GM12878 (cell line): ENCODE measurements around the gene ARSJ. TPM values are rescaled to one million over a fixed set of nuclear protein-coding genes. Genes with fewer than 3 reads are reported as not detected.

Experiments used
- ATAC-seq: fragments of 200-7000 bp; cut with Tn5 transposase; 3 replicates; pipeline ENCODE4 v1.9.1; 2020; ENCODE audit warnings: mild to moderate bottlenecking, moderate library complexity
- BruUV-seq: library from RNA; stranded (reverse); fragments of 400-500 nt; replicated peaks from 2 replicates; lab custom pipeline; 2021; lab: Mats Ljungman, UMichigan
- CTCF ChIA-PET: fragments of 300-600 bp; sonication (Branson Sonifier 250); formaldehyde crosslinking; extraction: SDS; loops from one replicate; lab custom pipeline; 2021; ENCODE audit warnings: inconsistent platforms; lab: Yijun Ruan, JAX
- POLR2A ChIA-PET: fragments of 350-600 bp; formaldehyde crosslinking; extraction: SDS; loops from one replicate; lab custom pipeline; 2021; ENCODE audit warnings: inconsistent platforms; lab: Charles Lee
- RAD21 ChIA-PET: fragments of 300-600 bp; sonication (Branson Sonifier 250); formaldehyde crosslinking; loops from one replicate; lab custom pipeline; 2023; ENCODE audit warnings: antibody characterized with exemption; ENCODE audit not compliant: unreplicated experiment; lab: Charles Lee
- SMC1A ChIA-PET: fragments of 300-600 bp; sonication (Branson Sonifier 250); formaldehyde crosslinking; loops from one replicate; lab custom pipeline; 2023; ENCODE audit not compliant: unreplicated experiment, uncharacterized antibody; lab: Charles Lee
- DNase-seq: peaks from one replicate; pipeline ENCODE4 v3.0.0-alpha.2; 2011; ENCODE audit warnings: low read depth, low spot score
- FAIRE-seq: peaks from 3 replicates; lab custom pipeline; 2011; peaks lifted over from hg19 to GRCh38; lab: Jason Lieb, UNC
- H2AFZ ChIP-seq: 2 replicates; pipeline ENCODE4 v1.6.0; 2011; ENCODE audit warnings: low read depth, low read length, control low read depth; ENCODE audit not compliant: control insufficient read depth
- H3K27ac ChIP-seq: 2 replicates; pipeline ENCODE4 v1.5.1; 2011; ENCODE audit warnings: control low read depth; ENCODE audit not compliant: control insufficient read depth, insufficient read depth
- H3K27me3 ChIP-seq, 2 experiments: replicated peaks in 1 of 2; 2 replicates each; pipeline versions ENCODE4 v1.6.0 to v1.6.1; 2011; ENCODE audit warnings: low read length in 1 of 2; ENCODE audit not compliant: control insufficient read depth in 2 of 2, insufficient read depth in 2 of 2
- H3K36me3 ChIP-seq, 2 experiments: 2 replicates each; pipeline ENCODE4 v1.5.1; 2011; ENCODE audit warnings: low read length in 1 of 2; ENCODE audit not compliant: control insufficient read depth in 2 of 2, insufficient read depth in 2 of 2
- H3K4me1 ChIP-seq: 2 replicates; pipeline ENCODE4 v1.6.1; 2011; ENCODE audit warnings: mild to moderate bottlenecking, low read length, moderate library complexity, mixed read lengths; ENCODE audit not compliant: control insufficient read depth, insufficient read depth
- H3K4me2 ChIP-seq: 2 replicates; pipeline ENCODE4 v1.6.0; 2011; ENCODE audit warnings: control low read depth; ENCODE audit not compliant: control insufficient read depth, insufficient read depth
- H3K4me3 ChIP-seq: fragments of 200-600 bp; sonication (generic); 2 replicates; pipeline ENCODE4 v1.5.1; 2016
- H3K79me2 ChIP-seq: 2 replicates; pipeline ENCODE4 v1.6.0; 2011; ENCODE audit warnings: low read length; ENCODE audit not compliant: control insufficient read depth, insufficient read depth
- H3K9ac ChIP-seq: 2 replicates; pipeline ENCODE4 v1.8.0; 2011; ENCODE audit warnings: low read length, control low read depth, mixed read lengths; ENCODE audit not compliant: control insufficient read depth, insufficient read depth
- H3K9me3 ChIP-seq: replicated peaks from 3 replicates; pipeline ENCODE4 v1.5.1; 2011; ENCODE audit warnings: mild to moderate bottlenecking, low read length; ENCODE audit not compliant: control insufficient read depth, insufficient read depth
- H4K20me1 ChIP-seq: 2 replicates; pipeline ENCODE4 v1.6.0; 2011; ENCODE audit not compliant: control insufficient read depth, insufficient read depth
- CTCF ChIP-seq, 3 experiments: IDR thresholded peaks in 2 of 3; conservative IDR thresholded peaks in 1 of 3; 2 replicates each; pipeline ENCODE4 v1.5.1; 2011; ENCODE audit warnings: low read depth in 3 of 3, low read length in 3 of 3, mild to moderate bottlenecking in 3 of 3, control low read depth in 2 of 3, moderate library complexity in 2 of 3, inconsistent platforms in 1 of 3, mixed read lengths in 1 of 3; ENCODE audit not compliant: control insufficient read depth in 2 of 3, insufficient read depth in 1 of 3; ENCODE audit errors: extremely low read depth in 1 of 3
- GABPA ChIP-seq: IDR thresholded peaks from 2 replicates; pipeline ENCODE4 v1.6.1; 2014; ENCODE audit warnings: antibody characterized with exemption, low read depth, mild to moderate bottlenecking, inconsistent platforms
- NFXL1 ChIP-seq: fragments of 450-650 bp; IDR thresholded peaks from 2 replicates; pipeline ENCODE4 v1.6.1; 2017; ENCODE audit warnings: antibody characterized with exemption, mild to moderate bottlenecking, borderline replicate concordance
- RAD21 ChIP-seq: IDR thresholded peaks from 2 replicates; pipeline ENCODE4 v1.6.1; 2011; ENCODE audit warnings: mild to moderate bottlenecking, low read depth, low read length, moderate library complexity; ENCODE audit not compliant: insufficient read depth
- RELB ChIP-seq: fragments of 450-650 bp; IDR thresholded peaks from 2 replicates; pipeline ENCODE4 v1.6.1; 2017; ENCODE audit warnings: low read depth, mild to moderate bottlenecking, moderate library complexity
- SRF ChIP-seq, 2 experiments: IDR thresholded peaks; 2 replicates each; pipeline ENCODE4 v1.6.1; 2011; ENCODE audit warnings: low read depth in 2 of 2, low read length in 2 of 2, mild to moderate bottlenecking in 1 of 2, moderate library complexity in 1 of 2
- SUZ12 ChIP-seq: fragments of 200-600 bp; sonication (generic); IDR thresholded peaks from one replicate; pipeline ENCODE4 v1.6.1; 2018; ENCODE audit warnings: antibody characterized with exemption, mild to moderate bottlenecking; ENCODE audit not compliant: unreplicated experiment
- ZBTB33 ChIP-seq: fragments of 450-650 bp; IDR thresholded peaks from 2 replicates; pipeline ENCODE4 v1.6.1; 2017; ENCODE audit warnings: mild to moderate bottlenecking
- WGBS: methylation state at CpG from one replicate; pipeline ENCODE4 v1.1.6; 2016; ENCODE audit warnings: low lambda C conversion rate; ENCODE audit not compliant: insufficient replicate concordance, insufficient coverage; ENCODE audit errors: missing lambda C conversion rate; 5-methylcytosine and 5-hydroxymethylcytosine counted together
- in situ Hi-C: fragments of 300-500 bp; cut with MboI; formaldehyde crosslinking; loops from 9 replicates; pipeline ENCODE4 v1.14.3; 2018; ENCODE audit warnings: mixed read lengths
- intact Hi-C: fragments of 100-400 bp; cut with micrococcal nuclease; formaldehyde crosslinking; loops from one replicate; pipeline ENCODE4 v1.14.2; 2022; ENCODE audit not compliant: unreplicated experiment
- polyA plus RNA-seq, 11 experiments: library from polyadenylated mRNA; depleted of rRNA in 4 of 11; unstranded in 6 of 11; stranded (reverse) in 5 of 11; fragments of >200 nt; fragmentation: Nextera tagmentation in 4 of 11; fragmentation: Illumina TruSeq in 1 of 11; extraction: Ambion mirVana in 4 of 11; extraction: Trizol in 1 of 11; gene quantifications; 1 replicate in 1 of 11; 2 replicates in 10 of 11; pipeline versions ENCODE4 v1.2.1 to v1.2.3, GENCODE V29; 2011 to 2016; ENCODE audit warnings: inconsistent platforms in 2 of 11, missing spikeins in 2 of 11, low read depth in 1 of 11
- total RNA-seq, 4 experiments: library from RNA; depleted of rRNA in 3 of 4; stranded (reverse); fragments of >200 nt in 3 of 4; fragmentation: Illumina TruSeq in 1 of 4; extraction: Trizol in 1 of 4; gene quantifications; 2 replicates each; pipeline versions ENCODE4 v1.2.1 to v1.2.3, GENCODE V29; 2013 to 2021

Gene ARSJ
- total and polyA plus RNA-seq, 10 of the 15 experiments (the other 5 are each of a cell fraction or from before 2014, with no cell fraction given): under 0.01 to 0.19 (median 0.04) TPM; not detected in 5

- Histone ChIP-seq H3K79me2 (no peaks in the 10 kb centered on the region), H3K27me3 (no peaks in the 10 kb centered on the region), H3K27ac (no peak overlapping the region), H3K9ac (no peak overlapping the region), H4K20me1 (no peaks in the 10 kb centered on the region), H3K9me3 (peaks cover 1% of the 10 kb centered on the region; the same call in 2 of the 3 replicates), H3K4me3 (no peak overlapping the region)
- in situ Hi-C loops: no loop called here
- ChIA-PET POLR2A (no interaction called here), CTCF (no interaction called here), RAD21 (no interaction called here), SMC1A (no interaction called here)
- 46% methylated on average over 2 of the region's 2 CpGs for WGBS
- no peak for FAIRE-seq
- BruUV-seq: no TSS peak
- TF ChIP-seq CTCF (IDR thresholded peaks at IDR 0.05 in 2 of 3, conservative IDR thresholded peaks at IDR 0.05 in 1 of 3; ENCODE audit: control insufficient read depth in 2 of 3, extremely low read depth in 1 of 3, insufficient read depth in 1 of 3, low read depth in 3 of 3, low read length in 3 of 3) (no peak), SUZ12 (no peak), GABPA (no peak), ZBTB33 (no peak), NFXL1 (no peak), SRF (IDR thresholded peaks at IDR 0.05; ENCODE audit: low read depth in 2 of 2, low read length in 2 of 2) (no peak), RELB (no peak), RAD21 (no peak)
- TF ChIP-seq, all 136 proteins: peak for 0
- Histone ChIP-seq H3K36me3 (no peaks in the 10 kb centered on the region), H3K4me2 (no peak overlapping the region), H2AFZ (no peak overlapping the region), H3K4me1 (no peaks in the 10 kb centered on the region)
- intact Hi-C loops: no loop called here
- DNase-seq (no peak), ATAC-seq (no peak)
Observed at GRCh38 chr4:113968473-113968872, 11.0 kb downstream of the ARSJ start.
